Central memory CD8-positive, alpha-beta T cell (primary cell): ENCODE measurements around the gene PPP1CB.
"Not testable (repeated sequence)": the region's sequence is repeated elsewhere in the genome, so short reads cannot be mapped to it uniquely, and the experiment has no call there.

Source experiments
- ATAC-seq: fragments of 150-1000 bp; cut with Tn5 transposase; replicated peaks from 2 replicates; pipeline ENCODE4 v1.10.0; 2022; ENCODE audit warnings: mild to moderate bottlenecking, moderate FRiP score, moderate number of reproducible peaks; ENCODE audit not compliant: poor library complexity, severe bottlenecking; ENCODE audit errors: extremely low read depth
- DNase-seq, 2 donors: peaks; one replicate each; pipeline ENCODE4 v3.0.0; 2021; ENCODE audit warnings: low spot score in 2 of 2
- H3K27ac Mint-ChIP-seq: one replicate; pipeline ENCODE4 v1.8.0; 2022; ENCODE audit warnings: low read depth, mild to moderate bottlenecking, moderate library complexity, mixed read lengths
- H3K27me3 Mint-ChIP-seq: one replicate; pipeline ENCODE4 v1.8.0; 2022; ENCODE audit warnings: mixed read lengths
- H3K36me3 Mint-ChIP-seq: one replicate; pipeline ENCODE4 v1.8.0; 2022; ENCODE audit warnings: mild to moderate bottlenecking, moderate library complexity, mixed read lengths; ENCODE audit not compliant: insufficient read depth
- H3K4me1 Mint-ChIP-seq: one replicate; pipeline ENCODE4 v1.8.0; 2022; ENCODE audit warnings: mixed read lengths
- H3K4me3 Mint-ChIP-seq: one replicate; pipeline ENCODE4 v1.8.0; 2022; ENCODE audit warnings: mild to moderate bottlenecking, moderate library complexity, mixed read lengths
- H3K9me3 Mint-ChIP-seq: one replicate; pipeline ENCODE4 v1.8.0; 2022; ENCODE audit warnings: mixed read lengths

PPP1CB gene

GRCh38 chr2:28767337-28767736 lies 15.7 kb downstream of the PPP1CB start:
- Mint-ChIP-seq H3K27ac (no peak overlapping the region), H3K4me3 (no peak overlapping the region), H3K36me3 (peaks cover 29% of the 10 kb centered on the region), H3K27me3 (no peaks in the 10 kb centered on the region), H3K4me1 (peaks cover 80% of the 10 kb centered on the region), H3K9me3 (no peaks in the 10 kb centered on the region)
- DNase-seq: no peak
- ATAC-seq: no peak

GRCh38 chr2:28768422-28768821 lies 16.8 kb downstream of the PPP1CB start:
- Mint-ChIP-seq H3K27me3 (no peaks in the 10 kb centered on the region), H3K27ac (peak overlapping the region; percentile 39), H3K4me1 (peaks cover 75% of the 10 kb centered on the region), H3K4me3 (peak overlapping the region; percentile 7), H3K9me3 (no peaks in the 10 kb centered on the region), H3K36me3 (peaks cover 22% of the 10 kb centered on the region)
- ATAC-seq (no peak), DNase-seq (no peak)

GRCh38 chr2:28768952-28769351 lies 17.3 kb downstream of the PPP1CB start:
- H3K36me3 Mint-ChIP-seq: peaks cover 18% of the 10 kb centered on the region
- H3K27me3 Mint-ChIP-seq: no peaks in the 10 kb centered on the region
- peak overlapping the region; percentile 39 for H3K27ac Mint-ChIP-seq
- peak overlapping the region; percentile 7 for H3K4me3 Mint-ChIP-seq
- ATAC-seq: no peak
- DNase-seq: no peak
- H3K4me1 Mint-ChIP-seq: peaks cover 75% of the 10 kb centered on the region
- H3K9me3 Mint-ChIP-seq: no peaks in the 10 kb centered on the region

DNA sequence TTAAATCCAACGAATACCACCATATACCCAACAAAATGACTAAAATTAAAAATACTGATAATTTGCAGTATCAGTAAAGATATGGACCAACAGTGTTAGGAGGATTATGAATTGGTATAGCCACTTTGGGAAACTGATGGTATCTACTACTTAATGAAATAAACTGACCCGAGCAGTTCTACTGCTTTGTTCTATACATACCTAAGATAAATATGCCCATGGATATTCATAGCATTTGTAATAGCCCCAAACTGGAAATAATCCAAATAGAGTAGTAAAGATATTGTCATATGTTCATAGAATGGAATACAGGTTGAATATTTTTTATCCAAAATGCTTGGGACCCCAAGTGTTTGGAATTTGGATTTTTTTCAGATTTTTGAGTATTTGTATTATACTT lies 20.7 kb downstream of the PPP1CB start:
- Mint-ChIP-seq H3K36me3 (peaks cover 25% of the 10 kb centered on the region), H3K4me1 (peaks cover 62% of the 10 kb centered on the region), H3K4me3 (no peak overlapping the region), H3K27ac (no peak overlapping the region), H3K9me3 (no peaks in the 10 kb centered on the region), H3K27me3 (no peaks in the 10 kb centered on the region)
- ATAC-seq (no peak), DNase-seq (no peak)

GRCh38 chr2:28776471-28776870 lies 24.8 kb downstream of the PPP1CB start:
- Mint-ChIP-seq H3K4me1 (peaks cover 24% of the 10 kb centered on the region), H3K27me3 (no peaks in the 10 kb centered on the region), H3K4me3 (no peak overlapping the region), H3K27ac (no peak overlapping the region), H3K36me3 (peaks cover 43% of the 10 kb centered on the region), H3K9me3 (no peaks in the 10 kb centered on the region)
- ATAC-seq (no peak), DNase-seq (no peak)

DNA sequence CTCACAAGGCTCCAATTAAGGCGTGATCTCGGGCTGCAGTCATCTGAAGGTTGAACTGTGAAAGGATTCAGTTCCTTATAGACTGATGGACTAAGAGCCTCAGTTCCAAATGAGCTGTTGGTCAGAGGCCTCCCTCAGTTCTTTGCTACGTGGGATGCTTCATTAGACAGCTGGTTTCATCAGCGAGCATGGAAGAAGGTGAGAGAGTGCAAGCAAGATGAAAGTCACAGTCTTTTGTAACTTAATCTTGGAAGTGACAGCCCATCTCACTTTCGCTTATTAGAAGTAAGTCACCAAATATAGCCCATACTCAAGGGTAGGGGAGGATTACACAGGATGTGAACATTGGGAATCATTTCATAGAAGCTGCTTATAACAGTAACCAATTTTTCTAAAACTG lies 26.8 kb downstream of the PPP1CB start:
- Mint-ChIP-seq H3K36me3 (peaks cover 56% of the 10 kb centered on the region), H3K27ac (no peak overlapping the region), H3K9me3 (no peaks in the 10 kb centered on the region), H3K4me1 (peaks cover 19% of the 10 kb centered on the region), H3K4me3 (no peak overlapping the region), H3K27me3 (no peaks in the 10 kb centered on the region)
- ATAC-seq: no peak
- no peak for DNase-seq

- Mint-ChIP-seq H3K4me3 (no peak overlapping the region), H3K36me3 (peaks cover 62% of the 10 kb centered on the region), H3K9me3 (no peaks in the 10 kb centered on the region), H3K4me1 (peaks cover 14% of the 10 kb centered on the region), H3K27me3 (no peaks in the 10 kb centered on the region), H3K27ac (no peak overlapping the region)
- no peak for ATAC-seq
- DNase-seq: no peak
These were observed 27.4 kb downstream of the PPP1CB start for GRCh38 chr2:28779001-28779400.

GRCh38 chr2:28780496-28780895 lies 28.9 kb downstream of the PPP1CB start:
- H3K9me3 Mint-ChIP-seq: no peaks in the 10 kb centered on the region
- DNase-seq (no peak), ATAC-seq (no peak)
- H3K27ac Mint-ChIP-seq: peak overlapping the region; percentile 57
- no peaks in the 10 kb centered on the region for H3K27me3 Mint-ChIP-seq
- peak overlapping the region; percentile 18 for H3K4me3 Mint-ChIP-seq
- peaks cover 10% of the 10 kb centered on the region for H3K4me1 Mint-ChIP-seq
- peaks cover 70% of the 10 kb centered on the region for H3K36me3 Mint-ChIP-seq

- H3K4me1 Mint-ChIP-seq: peaks cover 5% of the 10 kb centered on the region
- peaks cover 76% of the 10 kb centered on the region for H3K36me3 Mint-ChIP-seq
- peak overlapping the region; percentile 5 for H3K27ac Mint-ChIP-seq
- ATAC-seq (no peak), DNase-seq (no peak)
- H3K9me3 Mint-ChIP-seq: no peaks in the 10 kb centered on the region
- H3K4me3 Mint-ChIP-seq: no peak overlapping the region
- no peaks in the 10 kb centered on the region for H3K27me3 Mint-ChIP-seq
These were observed 30.8 kb downstream of the PPP1CB start for GRCh38 chr2:28782423-28782822.

- peak; percentile 14 for ATAC-seq
- not testable (repeated sequence) for H3K4me1 Mint-ChIP-seq, DNase-seq, H3K27me3 Mint-ChIP-seq, H3K9me3 Mint-ChIP-seq, H3K4me3 Mint-ChIP-seq
- Mint-ChIP-seq H3K36me3 (peaks cover 81% of the 10 kb centered on the region), H3K27ac (peak overlapping the region; percentile 16)
These were observed 32.9 kb downstream of the PPP1CB start for GRCh38 chr2:28784570-28784969.

- H3K4me1 Mint-ChIP-seq: peaks cover 32% of the 10 kb centered on the region
- H3K36me3 Mint-ChIP-seq: peaks cover 61% of the 10 kb centered on the region
- no peaks in the 10 kb centered on the region for H3K9me3 Mint-ChIP-seq
- DNase-seq: no peak
- H3K27ac Mint-ChIP-seq: peak overlapping the region; percentile 83
- no peaks in the 10 kb centered on the region for H3K27me3 Mint-ChIP-seq
- ATAC-seq: no peak
- no peak overlapping the region for H3K4me3 Mint-ChIP-seq
These were observed 45.0 kb downstream of the PPP1CB start for GRCh38 chr2:28796620-28797019.

GRCh38 chr2:28801726-28802125 lies 50.1 kb downstream of the PPP1CB start:
- ATAC-seq (no peak), DNase-seq (no peak)
- Mint-ChIP-seq H3K4me3 (no peak overlapping the region), H3K27ac (no peak overlapping the region), H3K27me3 (no peaks in the 10 kb centered on the region), H3K9me3 (no peaks in the 10 kb centered on the region), H3K36me3 (peaks cover 58% of the 10 kb centered on the region), H3K4me1 (peaks cover 11% of the 10 kb centered on the region)

DNA sequence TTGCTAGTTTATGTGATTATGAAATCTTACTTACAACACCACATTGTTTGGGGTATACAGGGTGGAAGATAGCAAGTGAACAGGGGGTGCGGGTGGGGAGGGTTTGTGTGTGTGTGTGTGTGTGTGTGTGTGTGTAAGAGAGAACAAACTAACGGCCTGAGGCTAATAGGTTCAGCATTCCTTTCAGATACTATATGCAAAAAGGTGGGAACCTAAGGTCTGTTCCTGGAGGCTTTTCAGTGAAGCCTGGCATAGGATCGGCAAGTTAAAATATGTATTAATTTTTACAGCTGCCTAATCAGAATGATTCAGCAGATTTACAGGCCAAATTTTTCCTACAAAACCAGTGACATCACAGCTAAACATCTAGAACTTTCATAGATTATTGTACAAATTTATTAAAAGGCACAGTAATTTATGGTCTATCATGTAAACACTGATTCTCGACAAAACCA lies 51.4 kb downstream of the PPP1CB start:
- Mint-ChIP-seq H3K27me3 (no peaks in the 10 kb centered on the region), H3K36me3 (peaks cover 51% of the 10 kb centered on the region), H3K9me3 (no peaks in the 10 kb centered on the region), H3K4me3 (no peak overlapping the region), H3K27ac (no peak overlapping the region), H3K4me1 (no peaks in the 10 kb centered on the region)
- no peak for DNase-seq
- no peak for ATAC-seq

GRCh38 chr2:28809927-28810326 lies 58.3 kb downstream of the PPP1CB start:
- peak overlapping the region; percentile 74 for H3K27ac Mint-ChIP-seq
- ATAC-seq (no peak), DNase-seq (no peak)
- H3K9me3 Mint-ChIP-seq: no peaks in the 10 kb centered on the region
- H3K4me1 Mint-ChIP-seq: peaks cover 9% of the 10 kb centered on the region
- H3K36me3 Mint-ChIP-seq: peaks cover 9% of the 10 kb centered on the region
- no peaks in the 10 kb centered on the region for H3K27me3 Mint-ChIP-seq
- peak overlapping the region; percentile 77 for H3K4me3 Mint-ChIP-seq
